NOMO-1 treated with dmso at 0.1 percent for 144 hours (cell line): ENCODE data around the gene TNRC18.
"Not testable (repeated sequence)": the region's sequence is repeated elsewhere in the genome, so short reads cannot be mapped to it uniquely, and the experiment has no call there.

Source experiments
- DNase-seq: peaks from one replicate; lab custom pipeline; 2025; ENCODE audit not compliant: unreplicated experiment; lab: John Stamatoyannopoulos, UW

Gene TNRC18

DNA sequence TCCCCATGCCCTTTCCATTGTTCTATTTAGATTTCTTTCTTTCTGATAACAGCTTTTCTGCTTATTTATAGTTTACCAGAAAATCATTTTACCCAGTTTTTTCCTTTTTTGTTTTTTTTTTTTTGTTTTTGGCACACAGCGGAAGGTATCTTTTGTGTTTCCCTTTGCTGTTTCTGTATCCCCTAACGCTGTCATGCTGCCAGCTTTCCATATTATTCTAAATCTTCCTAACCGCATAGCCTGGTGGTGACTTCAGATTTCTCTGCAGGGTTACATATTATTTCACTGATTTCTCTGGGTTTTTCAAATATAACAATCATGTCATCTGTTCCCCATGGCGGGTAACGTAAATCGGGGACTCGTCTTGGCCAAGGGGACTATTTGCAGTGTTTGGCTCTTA is 144.9 kb downstream of the TNRC18 start:
- no peak for DNase-seq

DNA sequence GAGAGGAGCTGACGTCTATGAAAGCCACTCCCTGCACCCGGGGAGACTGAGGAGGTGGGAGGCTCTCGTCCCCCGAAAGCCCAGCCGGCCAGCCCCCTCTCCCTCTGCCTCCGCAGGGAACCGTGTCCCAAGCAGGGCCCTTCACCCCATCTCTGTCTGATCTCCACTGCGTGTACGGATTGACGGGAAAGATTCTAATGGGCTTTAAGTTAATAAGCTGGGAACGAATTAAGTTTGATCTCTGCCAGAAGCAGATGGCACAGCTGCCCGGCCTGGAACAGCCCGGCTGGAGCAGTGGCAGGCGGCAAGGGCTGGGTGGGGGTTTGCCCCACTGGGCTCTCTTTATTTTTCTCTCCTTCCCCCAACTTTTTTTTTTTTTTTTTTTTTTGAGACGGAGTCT is 147.0 kb downstream of the TNRC18 start:
- no peak for DNase-seq

DNA sequence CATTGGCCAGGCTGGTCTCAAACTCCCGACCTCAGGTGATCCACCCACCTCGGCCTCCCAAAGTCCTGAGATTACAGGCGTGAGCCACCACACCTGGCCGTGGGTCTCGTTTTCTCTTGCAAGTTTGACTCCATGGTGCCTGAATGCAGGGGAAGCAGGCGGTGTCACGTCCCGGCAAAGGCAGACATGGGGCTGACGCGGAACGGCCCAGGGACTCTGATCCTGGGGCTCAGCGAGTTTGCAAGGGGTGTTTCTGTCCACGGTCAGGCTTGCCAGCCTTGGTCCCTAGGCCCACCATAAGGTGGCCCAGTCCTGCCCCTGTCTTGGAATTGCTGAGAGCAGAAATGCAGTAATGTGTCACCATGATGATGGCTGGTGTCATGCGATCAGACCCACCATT is 147.5 kb downstream of the TNRC18 start:
- DNase-seq = not testable (repeated sequence)

DNA sequence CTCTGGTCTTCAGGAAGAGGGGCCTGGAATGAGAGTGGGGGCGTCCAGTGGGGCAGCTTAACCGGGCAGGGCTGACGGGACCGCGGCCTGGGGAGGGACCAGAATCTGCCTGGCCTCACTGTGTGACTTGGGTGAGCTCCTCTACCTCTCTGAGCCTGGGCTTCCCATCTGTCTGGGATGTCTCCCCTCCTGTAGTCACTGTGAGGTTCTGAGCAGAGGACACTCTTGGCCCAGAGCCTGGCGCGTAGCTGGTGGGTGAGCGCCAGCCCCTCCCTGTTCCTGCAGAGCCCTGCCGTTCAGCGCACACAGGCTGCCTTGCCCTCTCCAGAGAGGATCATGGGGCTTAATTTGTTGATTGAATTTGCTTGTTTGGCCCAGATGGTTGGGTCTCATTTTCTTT is 148.1 kb downstream of the TNRC18 start:
- DNase-seq = not testable (repeated sequence)

DNA sequence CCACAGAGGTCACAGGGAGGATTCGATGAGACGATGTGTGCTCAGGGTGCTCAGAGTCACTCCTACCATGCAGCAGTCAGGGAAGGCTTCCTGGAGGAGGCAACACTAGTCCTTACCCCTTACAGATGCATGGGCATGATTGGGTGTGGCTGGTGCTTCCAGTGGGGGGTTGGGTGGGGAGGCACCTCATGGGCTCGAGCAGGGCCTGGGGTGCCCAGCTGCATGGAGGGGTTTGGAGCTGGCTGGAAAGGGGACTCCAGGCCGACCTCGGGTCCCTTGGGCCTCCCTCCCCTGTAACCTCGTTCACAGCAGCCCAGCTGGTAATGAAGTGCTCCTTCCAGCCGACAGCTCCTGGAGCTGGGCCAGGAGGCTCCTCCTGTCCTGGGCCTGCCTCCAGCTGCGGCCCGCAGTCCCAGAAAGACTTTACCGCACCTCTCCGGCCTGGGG is 148.6 kb downstream of the TNRC18 start:
- DNase-seq = not testable (repeated sequence)

DNA sequence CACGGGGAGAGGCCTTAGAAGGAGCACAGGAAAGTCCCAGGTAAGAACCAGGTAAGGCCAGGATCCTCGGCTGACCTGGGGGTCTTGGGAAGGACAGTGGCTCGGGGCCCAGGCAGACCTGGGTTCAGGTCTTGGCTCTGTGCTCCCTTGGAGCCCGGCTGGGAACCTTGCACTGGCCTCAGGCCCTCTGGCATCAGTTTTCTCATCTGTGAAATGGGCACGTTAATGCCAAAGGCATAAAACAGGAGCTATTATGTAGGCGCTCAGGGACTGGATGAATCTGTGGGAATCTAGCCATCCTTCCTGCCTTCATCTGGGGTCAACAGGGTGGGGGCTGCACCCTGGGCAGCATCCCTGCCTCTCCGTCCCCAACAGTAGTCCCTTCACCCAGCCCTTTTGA is 149.2 kb downstream of the TNRC18 start:
- DNase-seq = no peak

DNA sequence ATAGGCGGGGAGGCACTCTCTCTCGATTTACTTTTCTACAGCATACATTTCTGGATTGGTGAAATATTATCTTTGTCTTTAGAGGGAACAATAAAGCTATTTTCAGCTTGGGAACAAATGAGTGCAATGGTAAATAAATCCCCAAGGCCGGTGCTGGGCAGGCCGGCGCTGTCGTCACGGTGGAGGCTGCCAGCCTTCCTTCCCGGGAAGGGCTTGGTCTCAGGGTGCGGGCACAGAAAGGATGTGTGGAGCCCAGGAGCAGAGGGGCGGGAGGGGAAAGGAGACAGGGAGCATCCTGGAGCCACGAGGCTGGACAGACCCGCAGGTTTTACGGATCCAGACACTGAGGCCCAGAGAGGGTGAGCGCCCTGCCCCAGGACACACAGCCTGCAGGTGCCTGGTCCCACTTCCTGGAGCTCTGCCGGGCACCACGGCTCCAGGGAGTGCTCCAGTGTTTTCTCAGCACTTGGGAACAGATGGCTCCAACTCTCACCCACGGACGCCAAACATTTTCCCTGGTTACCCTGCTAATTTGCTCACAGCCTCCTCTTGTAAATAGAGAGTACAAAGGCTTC is 149.7 kb downstream of the TNRC18 start:
- not testable (repeated sequence) for DNase-seq

DNA sequence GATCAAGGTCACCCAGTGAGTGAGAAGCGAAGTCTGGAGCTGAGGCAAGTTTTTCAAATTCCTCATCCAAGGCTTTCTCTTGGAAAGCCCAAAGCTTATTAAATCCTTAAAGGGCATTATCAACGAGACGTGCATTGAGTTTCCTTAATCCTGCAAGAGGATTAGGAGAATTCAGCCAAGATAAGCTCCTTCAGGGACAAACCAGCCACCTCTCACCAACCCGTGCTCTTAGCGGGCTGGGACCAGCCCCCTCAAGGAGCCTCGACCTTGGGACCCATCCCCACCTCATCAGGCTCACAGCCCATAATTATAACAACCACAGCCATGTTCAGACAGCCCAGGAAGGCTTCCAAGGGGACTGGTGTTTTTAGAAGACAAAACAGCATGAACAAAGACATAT is 152.8 kb downstream of the TNRC18 start:
- DNase-seq = no peak

DNA sequence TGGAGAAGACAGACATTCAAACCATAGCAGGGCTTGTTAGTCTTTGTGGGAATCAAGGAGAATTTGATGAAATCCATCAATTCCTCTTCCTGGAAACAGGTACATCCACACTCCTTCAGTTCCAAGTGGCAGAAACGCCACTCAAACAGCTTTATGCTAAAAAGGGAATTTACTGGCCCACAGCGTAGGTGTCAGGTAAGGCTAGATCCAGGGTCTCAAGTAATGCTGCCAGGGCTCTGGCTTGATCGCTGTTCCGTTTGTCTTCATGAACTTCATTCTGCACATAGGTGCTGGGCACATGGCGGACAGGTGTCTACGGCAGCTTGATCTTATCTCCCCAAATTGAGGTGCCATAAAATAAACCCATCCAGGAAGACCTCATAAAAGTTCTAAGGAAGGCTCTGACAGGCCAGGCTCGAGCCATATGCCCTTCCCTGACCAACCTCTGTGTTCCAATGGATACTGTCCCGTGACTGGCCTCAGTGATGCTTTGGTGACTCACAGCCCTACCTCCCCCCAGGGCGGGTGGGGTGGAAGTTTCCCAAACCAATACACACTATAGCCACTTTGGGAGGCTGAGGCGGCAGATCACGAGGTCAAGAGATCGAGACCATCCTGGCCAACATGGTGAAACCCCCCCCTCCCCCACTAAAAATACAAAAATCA is 153.5 kb downstream of the TNRC18 start:
- not testable (repeated sequence) for DNase-seq

DNA sequence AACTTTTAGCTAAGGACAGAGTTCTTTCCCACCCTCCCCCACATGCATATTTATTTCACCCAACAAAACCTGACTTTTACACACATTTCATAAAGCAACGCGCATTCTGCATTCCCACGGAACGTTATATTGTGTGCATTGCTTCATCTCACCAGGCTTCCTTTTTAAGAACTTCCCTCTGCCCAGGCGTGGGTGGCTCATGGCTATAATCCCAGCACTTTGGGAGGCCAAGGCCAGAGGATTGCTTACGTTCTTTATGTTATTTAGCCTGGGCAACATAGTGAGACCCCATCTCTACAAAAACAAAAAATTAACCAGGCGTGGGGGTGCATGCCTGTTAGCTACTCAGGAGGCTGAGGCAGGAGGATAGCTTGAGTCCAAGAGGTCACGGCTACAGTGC is 155.8 kb downstream of the TNRC18 start:
- not testable (repeated sequence) for DNase-seq

DNA sequence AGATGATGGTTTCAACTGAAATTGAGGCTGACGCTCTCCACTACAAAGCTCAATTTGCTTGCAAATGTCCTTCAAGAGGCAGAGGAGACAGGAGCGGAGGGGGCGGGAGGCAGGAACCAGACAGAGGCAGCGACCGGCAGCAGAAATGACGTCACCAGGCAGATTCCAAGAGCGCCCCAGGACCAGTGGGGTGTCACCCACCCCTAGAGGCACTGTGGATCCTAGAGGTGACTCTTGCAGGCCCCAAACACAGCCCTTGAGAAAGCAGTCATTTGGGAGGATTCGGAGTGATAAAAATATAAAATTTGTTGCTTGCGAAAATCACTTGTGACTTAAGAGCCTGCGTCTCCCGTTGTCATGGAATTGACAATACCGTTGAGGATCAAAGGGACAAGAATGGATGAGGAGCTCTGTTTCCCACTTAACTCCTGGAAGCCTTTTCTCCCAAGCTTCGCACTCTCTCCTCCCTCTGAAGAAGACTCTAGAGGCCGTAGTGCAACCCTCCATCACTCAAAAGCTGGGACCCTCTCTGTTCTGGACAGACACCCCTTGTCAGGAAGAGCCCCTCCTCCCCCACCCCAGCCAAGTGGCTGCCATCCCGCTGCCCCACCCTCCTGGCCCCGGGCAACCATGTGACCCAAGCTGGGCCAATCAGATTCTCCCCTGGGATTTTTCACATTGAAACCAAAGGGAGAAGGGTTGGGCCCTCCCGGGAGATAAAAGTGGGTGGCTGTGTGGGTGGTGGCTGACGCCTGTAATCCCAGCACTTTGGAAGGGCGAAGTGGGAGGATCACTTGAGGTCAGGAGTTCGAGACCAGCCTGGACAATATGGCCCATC is 157.2 kb downstream of the TNRC18 start:
- DNase-seq = no peak

DNA sequence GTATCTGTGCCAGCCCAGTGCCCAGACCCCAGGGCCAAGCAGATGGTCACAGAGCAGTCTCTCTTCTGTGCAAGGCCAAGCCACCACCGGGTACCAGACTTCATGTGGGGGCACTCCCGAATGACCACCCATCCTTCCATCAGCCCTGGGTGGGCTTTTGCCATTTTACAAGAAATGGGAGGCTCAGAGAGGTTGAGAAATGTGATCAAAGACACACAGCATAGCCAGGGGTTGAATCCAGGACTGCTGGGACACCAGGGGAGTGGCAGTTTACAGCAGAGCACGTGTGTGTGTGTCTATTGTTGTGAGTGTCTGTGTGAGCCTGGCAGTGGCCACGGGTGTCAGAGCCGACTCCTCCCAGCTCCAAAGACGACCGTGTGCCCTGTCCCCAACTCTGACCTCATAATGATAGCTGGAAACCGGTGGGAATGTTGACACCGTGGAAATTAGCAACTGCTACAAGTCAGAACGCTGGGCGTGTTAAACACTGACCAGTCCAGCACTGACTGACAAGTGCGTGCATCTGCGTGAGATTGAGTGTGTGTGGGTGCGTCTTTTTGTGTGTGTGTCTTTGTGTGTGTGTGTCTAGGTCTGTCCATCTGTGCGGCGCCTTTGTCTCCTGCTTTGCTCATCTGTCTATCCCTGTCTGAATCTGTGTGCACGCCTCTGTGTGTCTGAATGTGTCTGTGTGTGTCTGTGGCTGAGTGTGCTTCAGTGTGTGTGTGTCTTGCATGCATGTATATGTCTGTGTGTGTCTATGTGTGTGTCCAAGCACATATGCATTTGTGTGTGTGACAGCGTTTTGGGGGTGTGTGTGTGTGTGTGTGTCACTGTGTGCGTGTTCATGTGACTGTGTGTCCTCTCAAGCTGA is 158.1 kb downstream of the TNRC18 start:
- DNase-seq = no peak

DNA sequence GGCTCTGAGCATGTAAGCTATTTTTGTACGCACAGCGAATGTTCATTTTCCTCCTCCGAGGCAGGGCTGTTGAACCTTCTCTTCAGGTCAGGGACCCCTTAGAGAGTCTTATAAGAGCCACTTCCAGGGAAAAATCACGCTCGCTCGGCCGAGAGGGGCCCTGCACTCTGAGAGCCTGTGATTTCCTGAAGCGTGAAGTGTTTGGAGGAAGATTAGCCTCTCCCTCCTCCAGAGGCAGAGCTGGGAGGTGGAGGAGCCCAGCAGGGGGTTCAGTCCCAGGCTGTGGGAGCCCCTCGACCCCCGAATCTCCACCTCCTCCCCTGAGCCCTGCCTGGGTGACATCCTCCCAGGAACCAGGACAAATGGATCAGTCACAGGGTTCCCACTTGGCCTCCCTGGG is 160.6 kb downstream of the TNRC18 start:
- DNase-seq = not testable (repeated sequence)

DNA sequence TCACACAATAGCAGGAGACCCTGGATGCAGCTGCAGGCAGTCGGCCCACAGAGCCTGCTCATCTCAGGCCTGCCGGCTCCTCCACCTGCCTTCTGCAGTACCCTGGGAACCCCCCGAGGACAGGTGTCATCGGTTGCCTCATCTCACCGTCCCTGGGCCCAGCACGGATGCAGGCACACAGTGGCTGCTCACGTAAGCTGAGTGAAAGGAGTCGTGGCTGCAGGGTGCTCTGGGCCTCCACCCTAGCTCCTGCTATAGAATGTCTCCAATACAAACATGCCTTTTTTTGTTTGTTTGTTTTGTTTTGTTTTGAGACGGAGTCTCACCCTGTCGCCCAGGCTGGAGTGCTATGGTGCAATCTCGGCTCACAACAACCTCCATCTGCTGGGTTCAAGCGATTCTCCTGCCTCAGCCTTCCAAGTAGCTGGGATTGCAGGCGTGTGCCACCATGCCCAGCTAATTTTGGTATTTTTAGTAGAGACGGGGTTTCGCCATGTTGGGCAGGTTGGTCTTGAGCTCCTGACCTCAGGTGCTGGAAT is 163.0 kb downstream of the TNRC18 start:
- DNase-seq = not testable (repeated sequence)
